NK-92 treated with Interleukin-12 subunit alpha and Interleukin-12 subunit beta, amount 100 ng/mL, for 24 hours (cell line): ENCODE measurements around the gene DDX10.
"Not testable (repeated sequence)": the region's sequence is repeated elsewhere in the genome, so short reads cannot be mapped to it uniquely, and the experiment has no call there.

ENCODE experiments used
- DNase-seq: peaks from one replicate; lab custom pipeline; 2025; lab: John Stamatoyannopoulos, UW

The DDX10 gene

DNA sequence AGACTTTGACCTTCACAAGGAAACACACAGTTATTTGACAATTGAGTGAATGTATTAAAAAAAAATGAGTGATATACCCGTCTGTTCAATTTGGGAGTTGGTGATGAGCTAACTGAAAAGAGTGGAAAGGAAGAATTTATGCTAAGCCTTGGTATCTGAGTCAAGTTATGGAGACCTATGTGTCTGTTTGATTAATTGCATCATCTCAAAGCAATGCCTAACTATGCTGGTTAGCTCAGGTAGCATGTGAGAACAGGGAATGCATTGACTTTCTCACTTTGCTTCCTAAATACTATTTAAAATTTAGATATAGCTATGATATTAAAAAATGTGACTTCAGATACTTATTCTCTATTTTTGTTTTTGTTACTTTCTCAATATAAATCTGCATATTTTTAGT lies 110.5 kb downstream of the DDX10 start:
- no peak for DNase-seq

- not testable (repeated sequence) for DNase-seq
These were observed 114.3 kb downstream of the DDX10 start for GRCh38 chr11:108779147-108779546.

DNA sequence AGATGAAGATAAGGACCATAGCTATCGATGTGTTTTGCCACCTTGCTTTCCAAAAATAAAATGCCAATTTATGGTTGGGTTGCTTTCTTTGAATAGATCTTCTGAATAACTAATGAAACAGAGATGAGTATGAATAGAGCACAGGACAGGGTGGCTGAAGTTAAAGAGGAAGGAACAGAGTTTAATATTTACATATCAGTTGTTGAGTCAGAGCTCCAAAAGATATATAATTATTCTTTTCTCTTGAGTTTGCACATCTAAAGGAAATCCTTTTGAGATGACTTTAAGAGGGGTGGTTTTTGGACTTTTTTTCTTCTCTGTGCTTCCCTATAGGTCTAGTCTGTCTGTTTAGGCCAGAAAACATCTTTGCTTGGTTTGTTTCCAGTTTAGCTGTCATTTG lies 115.2 kb downstream of the DDX10 start:
- no peak for DNase-seq

DNA sequence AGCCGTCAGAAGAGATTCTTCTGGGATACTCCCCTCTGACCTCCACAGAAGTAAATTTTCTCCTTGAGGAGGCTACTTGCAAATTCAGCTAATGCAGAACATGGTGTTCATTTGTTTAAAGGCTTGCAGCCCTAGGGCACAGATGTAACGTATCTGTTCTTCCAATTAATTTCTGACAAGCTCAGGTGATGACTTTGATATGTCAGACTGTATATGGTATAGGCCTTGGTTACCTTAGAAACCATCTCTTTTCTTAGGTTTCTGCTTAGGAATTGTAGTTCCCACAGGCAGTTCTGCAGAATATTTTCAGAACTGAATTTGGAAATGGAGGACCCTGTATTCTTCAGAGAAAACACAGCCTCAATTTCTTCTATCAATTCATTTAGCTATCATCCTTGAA lies 117.1 kb downstream of the DDX10 start:
- DNase-seq = no peak

- DNase-seq = no peak
These were observed 121.6 kb downstream of the DDX10 start for GRCh38 chr11:108786281-108786990.

- DNase-seq = no peak
These were observed 122.2 kb downstream of the DDX10 start for GRCh38 chr11:108787105-108787504.

GRCh38 chr11:108788565-108789199 lies 123.8 kb downstream of the DDX10 start:
- no peak for DNase-seq

DNA sequence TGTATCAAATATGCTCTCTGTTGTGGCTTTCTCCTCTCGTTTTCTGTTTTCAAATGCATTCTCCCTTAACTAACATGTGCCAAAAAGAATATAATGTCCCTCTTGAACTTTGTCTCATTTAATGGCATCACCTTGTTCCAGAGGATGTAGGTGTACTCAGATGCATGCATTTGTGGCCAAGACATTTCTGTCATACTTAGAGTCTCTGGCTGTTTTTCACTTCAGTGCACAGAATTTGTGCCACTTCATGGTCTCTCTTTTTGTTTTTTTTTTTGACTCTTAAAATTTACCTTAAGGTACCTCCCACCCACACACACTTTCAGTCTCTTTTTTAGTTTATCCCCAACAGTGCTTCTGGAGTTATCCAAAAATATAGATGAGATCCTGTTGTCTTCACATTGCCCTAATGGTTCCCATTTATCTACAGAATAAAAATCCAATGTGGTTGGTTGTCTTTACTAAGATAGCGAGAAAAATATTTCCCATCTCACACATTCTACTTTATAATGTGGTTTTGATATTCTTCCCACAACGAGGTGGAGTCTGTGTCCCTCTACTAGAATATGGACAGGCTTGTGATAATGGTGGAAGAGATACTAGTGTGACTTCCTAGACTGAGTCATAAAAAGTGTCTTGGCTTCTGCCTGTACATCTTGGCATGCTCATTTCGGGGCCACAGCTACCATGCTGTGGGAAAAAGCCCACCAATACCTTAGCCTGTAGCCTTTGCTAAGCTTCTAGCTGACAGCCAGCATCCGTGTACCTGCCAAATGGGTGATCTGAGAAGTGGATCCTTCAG lies 125.8 kb downstream of the DDX10 start:
- no peak for DNase-seq

DNA sequence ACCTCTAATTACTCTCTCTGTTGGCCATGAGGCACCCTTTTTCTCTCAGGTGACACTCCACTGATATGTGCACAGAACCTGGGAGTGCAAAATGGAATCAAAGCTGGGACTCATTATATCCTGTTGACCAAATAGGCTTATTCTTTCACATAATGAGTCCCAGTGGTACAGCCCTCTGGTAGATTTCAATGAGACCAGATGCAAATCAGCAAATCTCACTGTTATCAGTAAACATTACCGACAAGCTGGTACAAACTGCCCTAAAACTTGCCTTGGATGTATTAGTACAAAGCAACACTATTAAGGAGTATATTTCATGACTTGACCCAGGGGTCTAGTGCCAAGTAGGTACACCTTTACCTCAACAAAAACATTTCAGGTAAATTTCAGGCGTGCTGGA lies 128.3 kb downstream of the DDX10 start:
- DNase-seq = no peak

DNA sequence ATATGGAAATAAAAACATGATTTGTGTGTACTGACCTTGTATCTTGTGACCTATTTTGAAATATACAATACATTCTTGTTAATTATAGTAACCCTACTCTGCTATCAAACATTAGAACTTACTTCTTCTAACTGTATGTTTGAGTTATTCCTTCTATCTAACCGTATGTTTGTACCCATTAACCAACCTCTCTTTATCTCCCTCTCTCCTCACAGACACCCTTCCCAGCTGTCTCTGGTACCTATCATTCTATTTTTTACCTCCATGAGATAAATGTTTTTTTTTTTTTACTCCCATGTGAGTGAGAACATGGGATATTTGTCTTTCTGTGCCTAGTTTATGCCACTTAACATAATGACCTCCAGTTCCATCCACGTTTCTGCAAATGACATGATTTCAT lies 128.7 kb downstream of the DDX10 start:
- DNase-seq = no peak

DNA sequence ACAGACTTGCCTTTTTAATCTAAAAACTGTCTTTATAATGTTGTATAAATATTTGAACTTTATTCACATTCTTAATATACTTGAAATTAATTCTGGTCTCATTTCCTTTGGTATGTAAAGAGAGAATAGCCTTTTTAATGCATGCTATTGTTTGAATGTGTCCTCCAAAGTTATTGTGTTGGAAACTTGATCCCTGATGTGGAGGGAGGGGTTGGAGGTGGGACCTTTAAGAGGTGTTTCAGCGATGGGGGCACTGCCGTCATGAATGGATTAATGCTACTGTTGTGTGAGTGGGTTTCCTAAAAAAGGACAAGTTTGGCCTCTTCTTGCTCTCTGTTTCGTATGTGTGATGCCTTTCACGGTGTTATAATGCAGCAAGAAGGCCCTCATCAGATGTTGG lies 131.7 kb downstream of the DDX10 start:
- no peak for DNase-seq

DNA sequence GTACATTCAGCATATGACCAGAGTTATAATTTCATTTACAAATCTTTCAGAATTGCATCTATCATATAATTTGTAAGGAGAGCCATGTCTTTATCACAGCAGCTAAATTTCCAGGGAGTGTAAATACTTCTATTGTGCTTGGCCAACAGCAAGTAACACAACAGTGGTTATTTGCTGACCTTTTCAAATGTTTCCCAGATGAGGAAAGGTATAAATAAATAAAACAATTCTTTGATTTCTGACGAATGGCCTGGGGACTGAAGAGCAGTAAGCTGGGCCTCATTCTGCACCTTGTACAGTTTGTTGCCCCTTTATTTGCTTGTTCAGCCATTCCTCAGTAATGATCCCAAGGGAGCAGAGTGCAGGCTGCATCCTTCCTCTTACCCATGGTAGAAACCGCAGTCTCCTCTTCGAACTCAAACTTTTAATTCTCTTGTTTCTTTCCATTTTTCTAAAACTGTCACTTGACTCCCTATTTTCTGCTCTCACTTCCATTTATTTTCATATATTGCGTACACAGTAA lies 132.8 kb downstream of the DDX10 start:
- DNase-seq = no peak

GRCh38 chr11:108802492-108802891 lies 137.6 kb downstream of the DDX10 start:
- DNase-seq = no peak

DNA sequence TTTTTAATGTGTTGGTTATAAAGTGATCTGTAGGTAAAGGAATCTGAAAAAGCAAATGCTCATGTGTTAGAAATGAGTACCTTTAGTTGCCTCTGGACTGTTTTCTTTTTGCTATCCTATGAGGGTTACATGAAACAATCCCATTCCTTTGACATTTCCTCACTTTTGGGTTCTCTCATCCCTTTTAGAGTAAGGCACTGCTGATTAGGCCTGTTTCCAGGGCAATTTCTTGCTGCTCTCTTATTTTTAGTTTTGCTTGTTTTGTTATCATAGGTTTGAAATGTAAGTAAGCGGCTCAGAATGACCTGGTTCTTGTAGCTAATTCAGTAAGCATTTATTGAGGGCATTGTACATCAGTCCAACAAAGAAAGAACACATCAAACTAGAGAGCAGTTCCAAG lies 138.9 kb downstream of the DDX10 start:
- no peak for DNase-seq

DNA sequence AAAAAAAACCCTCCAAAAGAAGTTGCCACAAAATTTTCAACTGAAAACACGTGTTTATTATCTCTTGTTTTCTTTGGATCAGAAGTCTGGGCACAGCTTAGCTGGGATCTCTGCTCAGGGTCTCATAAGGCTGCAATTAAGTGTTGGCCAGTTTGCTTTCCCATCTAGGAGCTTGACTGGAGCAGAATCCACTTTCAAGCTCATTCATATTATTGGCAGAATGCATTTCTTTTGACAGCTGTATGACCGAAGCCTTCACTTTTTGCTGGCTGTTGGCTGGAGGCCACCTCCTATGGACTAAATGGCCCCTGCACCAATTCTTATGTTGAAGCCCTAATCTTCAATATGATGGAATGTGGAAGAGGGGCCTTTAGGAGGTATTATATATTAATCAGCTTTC lies 139.6 kb downstream of the DDX10 start:
- no peak for DNase-seq

GRCh38 chr11:108805030-108805429 lies 140.2 kb downstream of the DDX10 start:
- no peak for DNase-seq

DNA sequence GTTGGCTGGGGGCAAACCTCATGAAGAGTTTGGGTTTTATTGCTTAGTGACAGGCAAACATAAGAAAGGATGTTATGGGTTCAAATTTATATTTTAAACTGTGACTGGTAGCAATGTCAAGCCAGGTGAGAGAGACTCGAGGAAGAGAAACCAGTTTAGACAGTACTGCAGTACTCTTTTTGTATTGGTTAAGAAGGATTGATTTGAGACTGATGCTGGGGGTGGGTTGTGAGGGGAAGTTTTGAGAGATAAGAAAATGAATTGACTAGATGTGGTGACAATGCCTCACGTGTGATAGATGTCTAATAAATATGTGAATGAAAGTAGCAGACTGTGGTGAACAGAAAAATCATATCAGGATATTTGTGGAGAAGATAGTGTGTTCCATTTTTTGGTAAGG lies 142.4 kb downstream of the DDX10 start:
- DNase-seq = no peak

DNA sequence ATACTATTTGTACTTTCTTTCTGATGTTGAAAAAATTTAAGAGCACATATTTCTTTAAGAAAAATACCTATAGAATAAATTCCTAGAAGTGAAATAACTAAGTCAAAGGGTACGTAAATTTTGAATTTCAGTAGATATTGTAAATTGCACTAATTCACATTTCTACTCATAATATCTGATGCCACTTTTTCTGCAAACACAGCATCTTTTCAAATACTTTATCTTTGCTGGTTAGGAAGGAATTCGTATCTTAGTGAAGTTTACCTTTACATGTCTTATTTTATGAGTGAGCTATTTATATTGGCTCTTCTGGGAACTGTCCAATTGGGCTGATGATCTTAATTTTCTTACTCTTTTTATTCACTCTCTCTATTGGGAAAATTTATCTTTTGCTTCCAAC lies 148.2 kb downstream of the DDX10 start:
- DNase-seq = no peak

DNA sequence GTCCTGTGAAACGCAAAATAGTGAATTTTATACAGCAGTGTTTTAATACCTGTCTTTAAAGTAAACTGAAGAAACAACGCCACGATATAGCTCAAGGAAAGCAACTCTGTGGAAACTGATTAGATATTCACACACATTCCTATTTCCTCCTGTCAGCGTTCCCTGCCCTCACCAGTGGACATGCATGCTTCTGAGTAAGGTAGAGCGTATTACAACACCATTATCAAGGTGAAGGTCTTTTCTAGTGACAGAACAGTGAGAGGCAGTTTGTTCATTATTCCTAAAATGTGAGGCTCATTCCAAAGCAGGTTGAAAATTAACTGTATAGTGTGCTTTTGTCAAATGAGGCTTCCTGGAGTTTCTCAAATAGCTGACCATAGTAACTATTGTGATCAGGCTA lies 153.1 kb downstream of the DDX10 start:
- no peak for DNase-seq

- no peak for DNase-seq
These were observed 154.1 kb downstream of the DDX10 start for GRCh38 chr11:108818971-108819370.

DNA sequence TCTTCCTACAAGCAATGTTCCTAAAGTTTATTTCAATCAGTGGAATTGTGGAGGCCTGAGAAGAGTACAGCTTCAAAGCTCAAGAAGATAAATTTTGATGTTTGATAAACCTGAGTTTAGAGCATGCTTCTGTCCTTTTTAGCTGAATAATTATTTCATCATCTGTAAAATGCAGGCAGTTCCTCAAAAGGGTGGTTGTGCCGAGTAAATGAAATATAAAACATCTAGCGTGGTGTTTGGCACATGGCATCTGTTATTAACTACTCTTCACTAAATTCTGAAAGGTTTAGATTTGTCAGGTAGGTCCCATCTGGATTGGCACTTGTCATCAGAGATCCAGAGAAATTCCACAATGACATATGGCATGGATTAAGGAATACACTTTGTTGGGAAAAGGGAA lies 155.1 kb downstream of the DDX10 start:
- no peak for DNase-seq

DNA sequence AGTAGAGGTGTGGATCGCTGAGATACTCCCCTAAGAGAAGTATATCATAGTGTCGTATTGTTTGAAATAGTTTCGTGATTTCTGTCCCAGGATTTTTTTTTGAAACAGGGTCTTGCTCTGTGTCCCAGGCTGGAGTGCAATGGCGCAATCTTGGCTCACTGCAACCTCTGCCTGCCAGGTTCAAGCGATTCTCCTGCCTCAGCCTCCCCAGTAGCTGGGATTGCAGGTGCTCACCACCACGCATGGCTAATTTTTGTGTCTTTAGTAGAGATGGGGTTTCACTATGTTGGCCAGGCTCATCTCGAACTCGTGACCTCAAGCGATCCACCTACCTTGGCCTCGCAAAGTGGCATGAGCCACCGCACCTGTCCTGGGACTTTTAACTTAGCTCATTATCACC lies 159.1 kb downstream of the DDX10 start:
- DNase-seq = not testable (repeated sequence)

GRCh38 chr11:108824545-108824944 lies 159.7 kb downstream of the DDX10 start:
- DNase-seq = no peak
